Measurements from ENCODE around the gene MOB3B. TPM values are rescaled to one million over a fixed set of nuclear protein-coding genes. Genes with fewer than 3 reads are reported as not detected.

The MOB3B gene
- total and polyA plus RNA-seq, 2 of the 13 experiments (the other 11 are each of a cell fraction or from before 2014, with no cell fraction given) = 0.03 to 0.09 TPM

GRCh38 chr9:27382975-27383374, 146.6 kb downstream of the MOB3B start:
- H2AFZ ChIP-seq (ENCODE audit: low read length) = no peak overlapping the region
- H3K79me2 ChIP-seq (ENCODE audit: insufficient read depth, low read length) = no peaks in the 10 kb centered on the region
- in situ Hi-C loops (cut with HindIII; ENCODE audit: extremely low pct_ligation_motif_present, low pct_unique_long_range_greater_than_20kb) (no loop called here), intact Hi-C loops (cut with micrococcal nuclease; ENCODE audit: unreplicated experiment) (no loop called here)
- TF ChIP-seq ZNF558 (CRISPR knock-in tag; IDR thresholded peaks at IDR 0.05; ENCODE audit: borderline replicate concordance) = no peak
- FAIRE-seq (no peak), DNase-seq (ENCODE audit: low spot score) (no peak), ATAC-seq (no peak)
- H3K4me3 ChIP-seq (replicated peaks in 1 of 3; ENCODE audit: insufficient read depth in 1 of 3, low read depth in 2 of 3, low read length in 3 of 3) = no peak overlapping the region
- no peaks in the 10 kb centered on the region for H3K36me3 ChIP-seq (replicated peaks in 1 of 2; ENCODE audit: control insufficient read depth in 1 of 2, insufficient read depth in 2 of 2, low read length in 2 of 2)
- CTCF ChIA-PET (ENCODE audit: low intra/inter-chr PET ratio, low total read pairs) = no interaction called here
- H3K4me2 ChIP-seq (ENCODE audit: low read depth, low read length) = no peak overlapping the region
- no peak overlapping the region for H3K27ac ChIP-seq (ENCODE audit: extremely low read length, insufficient read depth, low read length)
- BruUV-seq (replicated peaks) = no TSS peak
- 54% methylated on average over 2 of the region's 2 CpGs for WGBS (ENCODE audit: low lambda C conversion rate)
- POLR2A ChIA-PET = no interaction called here
- H3K9ac ChIP-seq (ENCODE audit: insufficient read depth, low read depth, low read length) = no peak overlapping the region
- no peaks in the 10 kb centered on the region for H4K20me1 ChIP-seq (ENCODE audit: insufficient read depth, low read length)
- H3K9me3 ChIP-seq (ENCODE audit: low read length) = no peaks in the 10 kb centered on the region
- peaks cover 0 to 9% of the 10 kb centered on the region in 2 experiments; a peak in 2 of 5 replicates for H3K27me3 ChIP-seq (ENCODE audit: control insufficient read depth in 1 of 2, insufficient read depth in 2 of 2, low read length in 2 of 2)
- H3K4me1 ChIP-seq (ENCODE audit: insufficient read depth, low read length) = peaks cover 16% of the 10 kb centered on the region

DNA sequence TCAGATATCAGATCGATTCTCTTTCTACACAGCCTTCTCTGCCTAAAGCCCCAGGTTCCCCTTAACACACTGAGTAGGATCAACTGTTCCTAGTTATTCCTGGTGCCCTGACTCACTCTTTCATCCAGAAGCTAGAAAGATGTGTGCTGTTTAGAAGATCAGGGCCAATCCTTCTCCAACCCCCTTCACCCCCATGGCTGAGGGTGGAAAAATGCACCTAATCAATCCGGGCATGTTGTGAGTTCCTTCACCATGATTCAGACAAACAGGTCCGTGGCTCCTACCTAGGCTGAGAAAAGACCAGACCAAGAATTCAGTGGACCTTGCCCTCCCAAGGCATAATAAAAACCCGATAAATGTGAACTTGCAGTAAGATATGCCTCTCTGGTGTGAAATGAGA, 147.3 kb downstream of the MOB3B start:
- Histone ChIP-seq H3K9me3 (ENCODE audit: low read length) (no peaks in the 10 kb centered on the region), H3K4me3 (replicated peaks in 1 of 3; ENCODE audit: insufficient read depth in 1 of 3, low read depth in 2 of 3, low read length in 3 of 3) (no peak overlapping the region), H4K20me1 (ENCODE audit: insufficient read depth, low read length) (no peaks in the 10 kb centered on the region), H3K27ac (ENCODE audit: extremely low read length, insufficient read depth, low read length) (no peak overlapping the region), H2AFZ (ENCODE audit: low read length) (no peak overlapping the region), H3K9ac (ENCODE audit: insufficient read depth, low read depth, low read length) (no peak overlapping the region), H3K36me3 (replicated peaks in 1 of 2; ENCODE audit: control insufficient read depth in 1 of 2, insufficient read depth in 2 of 2, low read length in 2 of 2) (no peaks in the 10 kb centered on the region), H3K27me3 (ENCODE audit: control insufficient read depth in 1 of 2, insufficient read depth in 2 of 2, low read length in 2 of 2) (peaks cover 0 to 9% of the 10 kb centered on the region in 2 experiments; a peak in 2 of 5 replicates), H3K79me2 (ENCODE audit: insufficient read depth, low read length) (no peaks in the 10 kb centered on the region), H3K4me1 (ENCODE audit: insufficient read depth, low read length) (peaks cover 16% of the 10 kb centered on the region), H3K4me2 (ENCODE audit: low read depth, low read length) (no peak overlapping the region)
- POLR2A ChIA-PET = no interaction called here
- 10% methylated on average over 4 of the region's 4 CpGs for WGBS (ENCODE audit: low lambda C conversion rate)
- intact Hi-C loops (cut with micrococcal nuclease; ENCODE audit: unreplicated experiment) = no loop called here
- DNase-seq (ENCODE audit: low spot score) (no peak), ATAC-seq (no peak), FAIRE-seq (no peak)
- CTCF ChIA-PET (ENCODE audit: low intra/inter-chr PET ratio, low total read pairs) = no interaction called here
- TF ChIP-seq ZNF30 (CRISPR knock-in tag; IDR thresholded peaks at IDR 0.05) (no peak), AKAP8 (CRISPR knock-in tag; IDR thresholded peaks at IDR 0.05) (no peak), ZNF335 (CRISPR knock-in tag; IDR thresholded peaks at IDR 0.05) (no peak), ZSCAN29 (CRISPR knock-in tag; conservative IDR thresholded peaks at IDR 0.05) (no peak), KAT8 (CRISPR knock-in tag; IDR thresholded peaks at IDR 0.05) (no peak), ZNF678 (CRISPR knock-in tag; IDR thresholded peaks at IDR 0.05) (no peak), ZBTB37 (CRISPR knock-in tag; IDR thresholded peaks at IDR 0.05) (no peak)
- no TSS peak for BruUV-seq (replicated peaks)
- in situ Hi-C loops (cut with HindIII; ENCODE audit: extremely low pct_ligation_motif_present, low pct_unique_long_range_greater_than_20kb) = no loop called here

Measured in HepG2 (cell line).